Measurements from ENCODE around the gene ZNF562.

ZNF562 gene

DNA sequence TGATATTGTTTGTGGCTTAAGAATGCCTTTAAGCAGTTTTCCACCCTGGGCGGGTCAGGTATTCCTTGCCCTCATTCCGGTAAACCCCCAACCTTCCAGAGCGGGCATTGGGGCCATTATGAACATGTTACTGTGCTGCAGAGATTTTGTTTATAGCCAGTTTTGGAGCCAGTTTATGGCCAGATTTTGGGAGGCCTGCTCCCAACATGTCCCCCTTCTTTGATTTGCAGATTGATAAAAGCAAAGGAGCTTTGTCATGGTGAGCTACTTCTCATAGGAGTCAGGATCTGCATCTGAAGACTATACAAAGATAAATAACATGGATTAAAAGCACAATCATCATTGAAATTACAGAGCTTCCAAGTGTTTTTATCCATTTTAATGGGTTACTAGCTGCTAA, 36.9 kb upstream of the ZNF562 start:
- TF ChIP-seq TEAD4 (IDR thresholded peaks at IDR 0.05) (no peak), NFIC (IDR thresholded peaks at IDR 0.05) (no peak), TCF12 (IDR thresholded peaks at IDR 0.05; ENCODE audit: low read depth) (no peak), EP300 (IDR thresholded peaks at IDR 0.05; ENCODE audit: borderline replicate concordance) (no peak), RAD21 (IDR thresholded peaks at IDR 0.05; ENCODE audit: low read depth) (no peak), CREB1 (IDR thresholded peaks at IDR 0.05; ENCODE audit: low read depth) (no peak), TAF1 (IDR thresholded peaks at IDR 0.05; ENCODE audit: low read depth) (no peak)

DNA sequence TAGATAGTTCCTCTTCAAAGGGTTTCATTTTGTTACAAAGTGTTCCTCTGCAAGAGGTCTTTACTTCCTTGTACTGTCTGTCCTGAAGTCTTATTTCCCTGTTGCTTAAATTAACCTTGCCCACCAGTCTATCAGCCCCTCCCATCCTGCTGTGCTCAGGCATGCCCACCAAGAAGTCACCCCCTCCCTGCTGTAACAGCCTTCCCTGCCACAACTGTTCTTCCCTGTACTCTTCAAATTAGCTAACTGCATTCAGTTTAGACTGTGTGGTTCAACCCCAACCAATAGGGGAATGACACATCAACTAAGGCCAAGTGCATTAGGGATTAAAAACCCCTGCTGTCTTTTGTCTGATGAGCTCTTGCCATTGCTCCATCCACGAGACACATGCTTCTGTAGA, 34.4 kb upstream of the ZNF562 start:
- TF ChIP-seq CREB1 (IDR thresholded peaks at IDR 0.05; ENCODE audit: low read depth): no peak
- no peak for TF ChIP-seq ZBTB7A (IDR thresholded peaks at IDR 0.05; ENCODE audit: low read depth)
- TF ChIP-seq TAF1 (IDR thresholded peaks at IDR 0.05; ENCODE audit: low read depth): no peak
- TF ChIP-seq, protein P1, sequence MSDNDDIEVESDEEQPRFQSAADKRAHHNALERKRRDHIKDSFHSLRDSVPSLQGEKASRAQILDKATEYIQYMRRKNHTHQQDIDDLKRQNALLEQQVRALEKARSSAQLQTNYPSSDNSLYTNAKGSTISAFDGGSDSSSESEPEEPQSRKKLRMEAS (IDR thresholded peaks at IDR 0.05): no peak
- TF ChIP-seq RAD21 (IDR thresholded peaks at IDR 0.05; ENCODE audit: low read depth): no peak
- TF ChIP-seq NFIC (IDR thresholded peaks at IDR 0.05): no peak
- no peak for TF ChIP-seq TEAD4 (IDR thresholded peaks at IDR 0.05)
- no peak for TF ChIP-seq EP300 (IDR thresholded peaks at IDR 0.05; ENCODE audit: borderline replicate concordance)
- no peak for TF ChIP-seq YY1 (IDR thresholded peaks at IDR 0.05; ENCODE audit: low read depth)
- TF ChIP-seq, protein P2, sequence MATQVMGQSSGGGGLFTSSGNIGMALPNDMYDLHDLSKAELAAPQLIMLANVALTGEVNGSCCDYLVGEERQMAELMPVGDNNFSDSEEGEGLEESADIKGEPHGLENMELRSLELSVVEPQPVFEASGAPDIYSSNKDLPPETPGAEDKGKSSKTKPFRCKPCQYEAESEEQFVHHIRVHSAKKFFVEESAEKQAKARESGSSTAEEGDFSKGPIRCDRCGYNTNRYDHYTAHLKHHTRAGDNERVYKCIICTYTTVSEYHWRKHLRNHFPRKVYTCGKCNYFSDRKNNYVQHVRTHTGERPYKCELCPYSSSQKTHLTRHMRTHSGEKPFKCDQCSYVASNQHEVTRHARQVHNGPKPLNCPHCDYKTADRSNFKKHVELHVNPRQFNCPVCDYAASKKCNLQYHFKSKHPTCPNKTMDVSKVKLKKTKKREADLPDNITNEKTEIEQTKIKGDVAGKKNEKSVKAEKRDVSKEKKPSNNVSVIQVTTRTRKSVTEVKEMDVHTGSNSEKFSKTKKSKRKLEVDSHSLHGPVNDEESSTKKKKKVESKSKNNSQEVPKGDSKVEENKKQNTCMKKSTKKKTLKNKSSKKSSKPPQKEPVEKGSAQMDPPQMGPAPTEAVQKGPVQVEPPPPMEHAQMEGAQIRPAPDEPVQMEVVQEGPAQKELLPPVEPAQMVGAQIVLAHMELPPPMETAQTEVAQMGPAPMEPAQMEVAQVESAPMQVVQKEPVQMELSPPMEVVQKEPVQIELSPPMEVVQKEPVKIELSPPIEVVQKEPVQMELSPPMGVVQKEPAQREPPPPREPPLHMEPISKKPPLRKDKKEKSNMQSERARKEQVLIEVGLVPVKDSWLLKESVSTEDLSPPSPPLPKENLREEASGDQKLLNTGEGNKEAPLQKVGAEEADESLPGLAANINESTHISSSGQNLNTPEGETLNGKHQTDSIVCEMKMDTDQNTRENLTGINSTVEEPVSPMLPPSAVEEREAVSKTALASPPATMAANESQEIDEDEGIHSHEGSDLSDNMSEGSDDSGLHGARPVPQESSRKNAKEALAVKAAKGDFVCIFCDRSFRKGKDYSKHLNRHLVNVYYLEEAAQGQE (IDR thresholded peaks at IDR 0.05; ENCODE audit: low read depth): no peak
- TF ChIP-seq EGR1 (IDR thresholded peaks at IDR 0.05): no peak
- TF ChIP-seq, protein P3, sequence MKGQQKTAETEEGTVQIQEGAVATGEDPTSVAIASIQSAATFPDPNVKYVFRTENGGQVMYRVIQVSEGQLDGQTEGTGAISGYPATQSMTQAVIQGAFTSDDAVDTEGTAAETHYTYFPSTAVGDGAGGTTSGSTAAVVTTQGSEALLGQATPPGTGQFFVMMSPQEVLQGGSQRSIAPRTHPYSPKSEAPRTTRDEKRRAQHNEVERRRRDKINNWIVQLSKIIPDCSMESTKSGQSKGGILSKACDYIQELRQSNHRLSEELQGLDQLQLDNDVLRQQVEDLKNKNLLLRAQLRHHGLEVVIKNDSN (IDR thresholded peaks at IDR 0.05): no peak
- no peak for TF ChIP-seq FOXM1 (IDR thresholded peaks at IDR 0.05; ENCODE audit: borderline replicate concordance, low read depth)

DNA sequence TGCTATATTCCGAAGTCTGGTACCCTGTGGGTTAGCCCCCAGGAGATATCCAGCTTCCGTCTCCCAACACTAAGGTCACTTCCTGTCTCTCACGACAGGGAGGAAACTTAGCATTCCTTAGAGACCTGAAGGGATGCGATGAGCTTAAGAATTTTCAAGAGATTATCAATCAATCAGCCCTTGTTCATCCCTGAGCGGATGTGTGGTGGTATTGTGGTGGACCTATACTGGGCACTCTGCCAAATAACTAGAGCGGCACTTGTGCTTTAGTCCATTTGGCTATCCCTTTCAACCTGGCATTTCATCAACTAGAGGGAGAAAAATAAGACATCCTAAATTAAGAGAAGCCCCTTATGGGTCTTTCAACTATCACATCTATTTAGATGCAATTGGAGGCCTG, 30.9 kb upstream of the ZNF562 start:
- TF ChIP-seq, protein P3 (IDR thresholded peaks at IDR 0.05): no peak
- TF ChIP-seq, protein P2 (IDR thresholded peaks at IDR 0.05; ENCODE audit: low read depth): no peak
- TF ChIP-seq, protein P1 (IDR thresholded peaks at IDR 0.05): no peak
- TF ChIP-seq CEBPB (IDR thresholded peaks at IDR 0.05) (no peak), NFIC (IDR thresholded peaks at IDR 0.05) (no peak), YY1 (IDR thresholded peaks at IDR 0.05; ENCODE audit: low read depth) (no peak), CREB1 (IDR thresholded peaks at IDR 0.05; ENCODE audit: low read depth) (no peak), TEAD4 (IDR thresholded peaks at IDR 0.05) (no peak), ZBTB7A (IDR thresholded peaks at IDR 0.05; ENCODE audit: low read depth) (no peak), EP300 (IDR thresholded peaks at IDR 0.05; ENCODE audit: borderline replicate concordance) (no peak), FOXM1 (IDR thresholded peaks at IDR 0.05; ENCODE audit: borderline replicate concordance, low read depth) (no peak), TAF1 (IDR thresholded peaks at IDR 0.05; ENCODE audit: low read depth) (no peak), RAD21 (IDR thresholded peaks at IDR 0.05; ENCODE audit: low read depth) (no peak), EGR1 (IDR thresholded peaks at IDR 0.05) (no peak), TCF12 (IDR thresholded peaks at IDR 0.05; ENCODE audit: low read depth) (no peak)

DNA sequence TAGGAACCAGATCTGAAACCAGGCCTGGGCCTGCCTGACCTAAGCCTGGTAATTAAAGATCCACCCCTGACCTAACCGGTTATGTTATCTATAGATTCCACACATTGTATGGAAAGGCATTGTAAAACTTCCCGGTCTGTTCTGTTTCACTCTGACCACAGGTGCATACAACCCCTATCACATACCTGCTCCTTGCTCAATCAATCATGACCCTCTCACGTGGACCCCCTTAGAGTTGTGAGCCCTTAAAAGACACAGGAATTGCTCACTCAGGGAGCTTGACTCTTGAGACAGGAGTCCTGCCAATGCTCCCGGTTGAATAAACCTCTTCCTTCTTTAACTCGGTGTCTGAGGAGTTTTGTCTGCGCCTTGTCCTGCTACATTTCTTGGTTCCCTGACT, 27.3 kb upstream of the ZNF562 start:
- TF ChIP-seq ZBTB7A (IDR thresholded peaks at IDR 0.05; ENCODE audit: low read depth): no peak
- TF ChIP-seq CEBPB (IDR thresholded peaks at IDR 0.05): no peak
- TF ChIP-seq EGR1 (IDR thresholded peaks at IDR 0.05): no peak
- TF ChIP-seq NFIC (IDR thresholded peaks at IDR 0.05): no peak
- TF ChIP-seq FOXM1 (IDR thresholded peaks at IDR 0.05; ENCODE audit: borderline replicate concordance, low read depth): no peak
- TF ChIP-seq TAF1 (IDR thresholded peaks at IDR 0.05; ENCODE audit: low read depth): no peak
- TF ChIP-seq RAD21 (IDR thresholded peaks at IDR 0.05; ENCODE audit: low read depth): no peak
- no peak for TF ChIP-seq TEAD4 (IDR thresholded peaks at IDR 0.05)
- no peak for TF ChIP-seq YY1 (IDR thresholded peaks at IDR 0.05; ENCODE audit: low read depth)
- TF ChIP-seq CREB1 (IDR thresholded peaks at IDR 0.05; ENCODE audit: low read depth): no peak

DNA sequence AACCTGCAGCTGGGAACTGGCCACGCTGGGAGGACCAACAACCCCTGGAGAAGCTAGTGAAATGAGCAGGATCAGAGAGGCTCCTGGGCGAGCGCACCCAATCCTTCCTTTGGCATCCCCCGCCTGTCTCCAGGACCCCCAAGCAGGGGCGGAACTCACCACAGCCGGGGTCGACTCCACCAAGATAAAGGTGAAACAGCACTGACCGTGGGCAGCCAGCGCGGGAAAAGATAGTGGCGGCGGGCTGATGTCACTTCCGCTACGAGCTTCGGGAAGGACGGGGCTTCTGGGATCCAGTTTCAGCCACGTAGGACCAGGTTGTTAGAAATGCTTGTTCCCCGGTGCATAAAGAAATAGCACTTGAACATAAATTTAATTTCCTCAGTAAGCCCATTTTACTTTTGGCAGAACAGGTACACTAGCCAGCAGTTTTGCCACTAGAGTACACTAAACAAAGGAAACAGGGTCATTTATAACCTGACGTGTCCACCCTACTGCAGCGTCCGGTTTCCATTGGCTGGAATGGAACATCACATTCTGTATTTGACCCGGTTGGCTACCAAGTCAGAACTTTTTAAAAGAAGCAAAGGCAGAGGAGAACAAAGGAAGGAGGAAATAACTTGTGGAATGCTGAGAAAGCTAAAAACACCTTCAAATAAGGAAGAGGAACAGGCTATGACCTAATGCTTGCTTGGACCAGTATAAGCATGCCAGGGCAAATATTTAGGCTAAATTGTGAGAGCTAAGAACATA, 25.5 kb upstream of the ZNF562 start:
- TF ChIP-seq, protein P1 (IDR thresholded peaks at IDR 0.05): no peak
- TF ChIP-seq CEBPB (IDR thresholded peaks at IDR 0.05) (no peak), CREB1 (IDR thresholded peaks at IDR 0.05; ENCODE audit: low read depth) (no peak), NFIC (IDR thresholded peaks at IDR 0.05) (no peak), ZBTB7A (IDR thresholded peaks at IDR 0.05; ENCODE audit: low read depth) (no peak), EGR1 (IDR thresholded peaks at IDR 0.05) (no peak), TAF1 (IDR thresholded peaks at IDR 0.05; ENCODE audit: low read depth) (no peak), TCF12 (IDR thresholded peaks at IDR 0.05; ENCODE audit: low read depth) (no peak), TEAD4 (IDR thresholded peaks at IDR 0.05) (no peak), FOXM1 (IDR thresholded peaks at IDR 0.05; ENCODE audit: borderline replicate concordance, low read depth) (no peak), RAD21 (IDR thresholded peaks at IDR 0.05; ENCODE audit: low read depth) (no peak), YY1 (IDR thresholded peaks at IDR 0.05; ENCODE audit: low read depth) (no peak)
- TF ChIP-seq, protein P2 (IDR thresholded peaks at IDR 0.05; ENCODE audit: low read depth): no peak
- TF ChIP-seq, protein P3 (IDR thresholded peaks at IDR 0.05): no peak

All from Ishikawa (cell line).